Measurements from ENCODE around the gene ATP2C2.

The ATP2C2 gene

DNA sequence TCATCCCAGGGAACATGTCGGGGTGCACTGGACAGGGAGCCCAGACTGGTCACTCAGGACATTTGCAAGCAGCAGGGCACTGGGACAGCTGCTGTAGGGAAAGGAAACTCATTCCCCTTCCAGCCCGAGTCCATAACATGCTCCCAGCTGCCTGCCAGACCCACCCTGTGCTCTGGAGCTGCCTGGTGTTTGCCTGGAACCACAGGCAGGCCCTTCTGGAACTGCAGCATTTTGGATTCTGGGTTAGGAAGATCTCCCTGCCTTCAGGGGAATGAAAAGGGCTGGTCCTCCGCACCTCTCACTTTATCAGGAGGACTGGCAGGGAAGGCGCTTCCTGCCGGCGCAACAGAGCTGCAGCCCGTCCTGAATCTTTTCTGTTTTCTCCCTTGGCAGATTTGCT lies 94.9 kb downstream of the ATP2C2 start:
- Histone ChIP-seq H3K27me3 (no peaks in the 10 kb centered on the region), H3K9me3 (peaks cover 0 to 7% (median 3%) of the 10 kb centered on the region in 3 donors), H3K36me3 (peaks cover 17 to 63% (median 33%) of the 10 kb centered on the region in 3 donors), H3K27ac (no peak overlapping the region), H3K4me1 (no peaks in the 10 kb centered on the region), H3K4me3 (no peak overlapping the region)
- TF ChIP-seq, protein P1, sequence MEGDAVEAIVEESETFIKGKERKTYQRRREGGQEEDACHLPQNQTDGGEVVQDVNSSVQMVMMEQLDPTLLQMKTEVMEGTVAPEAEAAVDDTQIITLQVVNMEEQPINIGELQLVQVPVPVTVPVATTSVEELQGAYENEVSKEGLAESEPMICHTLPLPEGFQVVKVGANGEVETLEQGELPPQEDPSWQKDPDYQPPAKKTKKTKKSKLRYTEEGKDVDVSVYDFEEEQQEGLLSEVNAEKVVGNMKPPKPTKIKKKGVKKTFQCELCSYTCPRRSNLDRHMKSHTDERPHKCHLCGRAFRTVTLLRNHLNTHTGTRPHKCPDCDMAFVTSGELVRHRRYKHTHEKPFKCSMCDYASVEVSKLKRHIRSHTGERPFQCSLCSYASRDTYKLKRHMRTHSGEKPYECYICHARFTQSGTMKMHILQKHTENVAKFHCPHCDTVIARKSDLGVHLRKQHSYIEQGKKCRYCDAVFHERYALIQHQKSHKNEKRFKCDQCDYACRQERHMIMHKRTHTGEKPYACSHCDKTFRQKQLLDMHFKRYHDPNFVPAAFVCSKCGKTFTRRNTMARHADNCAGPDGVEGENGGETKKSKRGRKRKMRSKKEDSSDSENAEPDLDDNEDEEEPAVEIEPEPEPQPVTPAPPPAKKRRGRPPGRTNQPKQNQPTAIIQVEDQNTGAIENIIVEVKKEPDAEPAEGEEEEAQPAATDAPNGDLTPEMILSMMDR (IDR thresholded peaks at IDR 0.05), result no peak
- DNase-seq, result peak; percentile 6 to 37
- intact Hi-C loops (cut with DNase I; ENCODE audit: low total_unique reads), result no loop called here

DNA sequence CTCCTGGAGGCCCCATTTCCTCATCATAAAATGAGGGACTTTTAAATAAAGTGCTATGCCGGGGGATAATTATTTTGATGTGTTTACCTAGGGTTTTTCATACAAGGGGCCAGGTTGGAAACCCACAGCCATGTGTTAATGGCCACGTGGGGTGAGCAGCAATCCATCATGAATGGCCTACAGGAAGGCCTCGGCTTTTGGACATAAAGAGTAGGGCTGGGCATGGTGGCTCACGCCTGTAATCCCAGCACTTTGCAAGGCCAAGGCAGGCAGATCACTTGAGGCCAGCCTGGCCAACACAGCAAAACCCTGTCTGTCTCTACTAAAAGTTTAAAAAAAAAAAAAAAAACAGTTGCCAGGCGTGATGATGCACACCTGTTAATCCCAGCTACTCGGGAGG lies 95.8 kb downstream of the ATP2C2 start:
- Histone ChIP-seq H3K27ac (no peak overlapping the region), H3K4me3 (no peak overlapping the region)
- intact Hi-C loops (cut with DNase I; ENCODE audit: low total_unique reads), result no loop called here

DNA sequence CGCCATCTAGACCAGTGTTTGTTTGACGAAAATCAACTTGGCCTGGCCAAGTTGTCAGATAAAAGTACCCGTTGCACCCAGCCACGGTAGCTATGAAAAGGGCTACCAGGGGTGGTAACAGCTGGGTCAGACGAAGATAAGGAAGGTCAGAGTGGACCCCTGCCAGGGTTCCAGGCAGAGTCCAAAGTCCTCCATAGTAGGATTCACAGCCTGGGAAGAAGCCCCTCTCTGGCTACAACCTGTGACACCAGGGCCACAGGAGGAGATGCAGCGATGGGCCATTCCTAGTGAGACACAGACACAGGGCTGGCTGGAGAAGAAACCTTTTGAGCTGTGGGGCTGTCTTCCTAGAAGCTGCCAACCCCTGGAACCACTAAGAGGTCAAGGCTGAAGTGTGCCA lies 96.8 kb downstream of the ATP2C2 start:
- Histone ChIP-seq H3K9me3 (peaks cover 0 to 7% (median 3%) of the 10 kb centered on the region in 3 donors), H3K4me1 (no peaks in the 10 kb centered on the region), H3K27me3 (no peaks in the 10 kb centered on the region), H3K4me3 (no peak overlapping the region), H3K36me3 (peaks cover 20 to 64% (median 37%) of the 10 kb centered on the region in 3 donors), H3K27ac (no peak overlapping the region)
- intact Hi-C loops (cut with DNase I; ENCODE audit: low total_unique reads), result no loop called here
- DNase-seq, result peak in 1 of 2 donors; percentile 4
- TF ChIP-seq, protein P1 (IDR thresholded peaks at IDR 0.05), result no peak

More for the DNA sequence above, 95.8 kb downstream of the ATP2C2 start:
- peaks cover 0 to 7% (median 3%) of the 10 kb centered on the region in 3 donors for H3K9me3 ChIP-seq
- no peaks in the 10 kb centered on the region for H3K27me3 ChIP-seq
- TF ChIP-seq, protein P1 (IDR thresholded peaks at IDR 0.05), result no peak
- H3K4me1 ChIP-seq, result no peaks in the 10 kb centered on the region
- H3K36me3 ChIP-seq, result peaks cover 20 to 66% (median 37%) of the 10 kb centered on the region in 3 donors
- peak; percentile 2 to 28 for DNase-seq

DNA sequence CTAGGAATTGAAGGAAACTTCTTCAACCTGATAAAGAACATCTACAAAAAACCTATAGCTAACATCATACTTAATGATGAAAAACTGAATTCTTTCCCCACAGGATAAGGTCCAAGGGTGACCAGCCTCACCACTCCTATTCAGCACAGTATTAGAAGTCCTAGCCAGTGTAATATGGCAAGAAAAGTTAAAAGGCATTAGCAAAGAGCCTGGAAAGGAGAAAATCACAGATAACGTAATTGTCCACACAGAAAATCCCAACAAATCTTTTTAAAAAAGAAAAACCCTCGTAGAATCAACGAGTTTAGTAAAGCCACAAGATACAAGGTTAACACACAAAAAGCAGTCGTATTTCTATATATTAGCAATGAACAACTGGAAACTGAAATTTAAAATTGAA lies 98.4 kb downstream of the ATP2C2 start:
- TF ChIP-seq, protein P1 (IDR thresholded peaks at IDR 0.05), result no peak
- no peaks in the 10 kb centered on the region for H3K4me1 ChIP-seq
- peaks cover 0 to 7% (median 3%) of the 10 kb centered on the region in 3 donors for H3K9me3 ChIP-seq
- H3K27me3 ChIP-seq, result no peaks in the 10 kb centered on the region
- peaks cover 24 to 57% (median 37%) of the 10 kb centered on the region in 3 donors for H3K36me3 ChIP-seq
- no peak overlapping the region for H3K4me3 ChIP-seq
- intact Hi-C loops (cut with DNase I; ENCODE audit: low total_unique reads), result no loop called here
- DNase-seq, result no peak
- no peak overlapping the region for H3K27ac ChIP-seq

DNA sequence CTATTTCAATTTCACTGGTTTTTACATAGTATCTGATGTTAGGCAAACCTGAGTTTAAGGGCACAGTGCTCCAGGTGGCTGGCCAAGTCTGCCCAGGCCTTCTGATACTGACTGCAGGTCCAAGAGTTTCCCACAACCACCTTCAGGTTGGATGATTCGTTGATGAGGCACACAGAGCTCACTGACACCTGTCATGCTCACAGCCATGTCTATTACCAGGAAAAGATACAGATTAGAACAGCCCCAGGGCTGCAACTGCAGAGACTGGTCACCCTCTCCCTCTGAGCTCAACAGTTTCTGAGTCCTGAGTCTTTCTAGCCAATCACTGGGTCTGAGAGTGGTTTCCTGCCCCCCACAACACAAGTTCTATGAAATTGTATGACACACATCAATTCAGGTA lies 98.9 kb downstream of the ATP2C2 start:
- H3K4me1 ChIP-seq, result no peaks in the 10 kb centered on the region
- no peak overlapping the region for H3K4me3 ChIP-seq
- intact Hi-C loops (cut with DNase I; ENCODE audit: low total_unique reads), result no loop called here
- peaks cover 0 to 7% (median 3%) of the 10 kb centered on the region in 3 donors for H3K9me3 ChIP-seq
- no peak for DNase-seq
- peaks cover 24 to 53% (median 37%) of the 10 kb centered on the region in 3 donors for H3K36me3 ChIP-seq
- no peaks in the 10 kb centered on the region for H3K27me3 ChIP-seq
- TF ChIP-seq, protein P1 (IDR thresholded peaks at IDR 0.05), result no peak
- H3K27ac ChIP-seq, result no peak overlapping the region

DNA sequence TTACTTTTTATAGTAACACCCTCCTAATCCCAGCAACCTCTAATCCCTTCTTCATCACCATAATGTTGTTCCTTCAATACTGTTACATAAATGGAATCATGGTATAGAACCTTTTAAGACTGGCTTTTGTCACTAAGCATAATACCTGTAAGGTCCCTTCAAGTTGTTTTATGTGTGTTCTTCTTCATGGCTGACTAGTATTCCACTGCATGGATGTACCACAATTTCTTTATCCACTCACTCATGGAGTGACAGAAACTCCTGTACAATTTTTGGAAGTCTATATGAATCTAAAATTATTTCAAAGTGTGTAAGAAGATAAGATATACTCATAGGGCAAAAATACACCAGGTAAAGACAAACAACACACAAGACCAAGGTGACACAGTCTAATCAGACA lies 99.4 kb downstream of the ATP2C2 start:
- Histone ChIP-seq H3K27me3 (no peaks in the 10 kb centered on the region), H3K9me3 (peaks cover 0 to 7% (median 3%) of the 10 kb centered on the region in 3 donors), H3K4me3 (no peak overlapping the region), H3K36me3 (peaks cover 24 to 48% (median 37%) of the 10 kb centered on the region in 3 donors), H3K27ac (no peak overlapping the region), H3K4me1 (no peaks in the 10 kb centered on the region)
- no peak for DNase-seq
- TF ChIP-seq, protein P1 (IDR thresholded peaks at IDR 0.05), result no peak
- intact Hi-C loops (cut with DNase I; ENCODE audit: low total_unique reads), result no loop called here

All from tibial artery (tissue), 4 donors.